Measurements from ENCODE around the gene RIT2.

The RIT2 gene

GRCh38 chr18:43081396-43081795 is 34.1 kb downstream of the RIT2 start:
- no peak for DNase-seq (ENCODE audit: low read depth in 2 of 2)

GRCh38 chr18:43080671-43081070 is 34.8 kb downstream of the RIT2 start:
- DNase-seq (ENCODE audit: low read depth in 2 of 2): no peak

- no peak for DNase-seq (ENCODE audit: low read depth in 2 of 2)
Observed at GRCh38 chr18:43079422-43079821, 36.1 kb downstream of the RIT2 start.

GRCh38 chr18:43078478-43079092 is 36.9 kb downstream of the RIT2 start:
- no peak for DNase-seq (ENCODE audit: low read depth in 2 of 2)

DNA sequence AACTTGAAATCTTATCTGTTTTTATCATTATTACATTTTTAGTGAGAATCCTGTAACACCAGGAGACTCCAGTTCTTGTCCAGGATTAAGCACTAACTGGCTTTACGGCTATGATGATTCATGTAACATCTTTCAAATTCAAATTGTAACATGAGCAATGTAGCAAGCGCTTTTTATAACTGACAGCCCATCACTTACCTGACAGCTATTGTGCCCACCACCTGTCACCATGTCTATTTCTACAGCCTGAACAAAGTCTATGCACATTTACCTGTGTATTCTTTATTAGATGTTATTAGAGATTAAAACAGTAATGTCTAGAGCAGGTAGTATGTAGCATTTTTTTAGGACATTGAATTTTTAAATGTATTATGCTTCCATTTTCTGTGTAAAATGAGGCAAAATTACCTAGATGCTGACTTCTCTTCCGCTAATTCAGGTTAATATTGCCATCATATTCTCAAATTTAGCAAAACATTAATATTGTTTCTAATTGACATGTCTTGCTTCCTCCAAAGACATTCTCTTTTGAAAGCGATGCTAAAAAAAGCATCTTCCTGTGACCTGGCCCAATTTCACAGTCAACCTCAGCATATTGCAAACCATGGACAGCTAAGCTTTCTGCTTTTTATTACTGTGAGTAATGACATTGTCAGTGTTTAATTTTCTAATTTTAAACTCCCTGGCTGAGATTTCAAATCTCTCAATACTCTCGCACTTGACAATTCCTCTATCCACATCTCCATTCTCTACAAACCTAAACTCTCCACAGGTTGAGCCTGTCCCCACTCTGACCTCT is 37.8 kb downstream of the RIT2 start:
- no peak for DNase-seq (ENCODE audit: low read depth in 2 of 2)

- DNase-seq (ENCODE audit: low read depth in 2 of 2): no peak
Observed at GRCh38 chr18:43073771-43074170, 41.7 kb downstream of the RIT2 start.

GRCh38 chr18:43068781-43069180 is 46.7 kb downstream of the RIT2 start:
- DNase-seq (ENCODE audit: low read depth in 2 of 2): no peak

- DNase-seq (ENCODE audit: low read depth in 2 of 2): no peak
Observed at GRCh38 chr18:43067570-43067969, 47.9 kb downstream of the RIT2 start.

DNA sequence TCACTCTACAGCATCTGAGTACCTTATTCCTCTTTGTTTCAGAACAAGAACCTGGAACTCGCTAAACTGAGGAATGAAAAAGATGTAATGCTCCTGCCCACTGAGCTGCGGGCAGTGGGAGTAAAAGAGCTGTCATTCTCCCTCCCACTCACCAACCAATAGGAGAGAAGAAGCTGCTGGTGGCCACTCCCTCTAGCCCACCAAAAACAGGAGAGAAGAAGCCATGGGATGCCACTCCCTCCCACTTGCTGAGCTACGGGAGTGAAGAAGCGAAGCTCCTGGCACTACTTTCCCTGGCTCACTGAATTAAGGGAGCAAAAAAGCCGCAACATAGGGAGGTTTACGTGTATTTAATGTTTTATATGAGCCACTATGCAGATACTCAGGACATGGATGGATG is 53.7 kb downstream of the RIT2 start:
- no peak for DNase-seq (ENCODE audit: low read depth in 2 of 2)

DNA sequence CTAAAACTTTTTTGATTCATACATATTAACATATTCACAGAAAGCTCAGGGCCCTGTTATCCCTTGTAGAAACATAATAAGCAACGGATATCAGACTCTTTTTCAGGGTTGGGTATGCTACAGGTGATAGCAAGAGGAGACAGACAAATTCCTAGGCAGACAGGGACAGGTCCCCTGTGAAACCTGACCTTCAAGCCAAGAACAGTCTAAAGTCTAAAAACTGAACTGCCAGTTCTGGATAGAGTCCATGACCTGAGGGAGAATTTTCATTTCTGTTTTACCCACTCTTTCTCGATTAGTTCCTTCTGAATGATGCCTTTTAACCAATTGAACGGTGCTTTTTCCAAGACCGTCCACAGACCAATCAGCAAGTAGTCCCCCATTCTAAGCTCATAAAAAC is 54.2 kb downstream of the RIT2 start:
- no peak for DNase-seq (ENCODE audit: low read depth in 2 of 2)

DNA sequence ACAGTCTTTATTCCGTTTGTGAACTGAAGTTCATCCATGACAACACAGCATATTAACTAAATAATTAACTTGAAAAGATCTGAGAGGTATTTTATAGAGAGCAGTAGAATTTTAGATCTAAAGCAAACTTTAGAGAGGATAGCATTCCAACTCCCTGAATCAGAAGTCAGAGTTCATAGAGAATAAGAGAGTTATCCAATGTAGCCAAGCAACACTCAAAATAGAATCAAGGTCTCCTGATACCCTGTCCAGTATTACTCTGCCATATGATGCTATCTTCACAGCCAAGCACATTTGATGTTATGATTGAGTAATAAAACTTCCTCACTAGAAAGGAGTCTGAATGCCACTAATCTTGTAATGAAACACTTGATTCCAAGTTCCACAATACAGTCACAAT is 55.5 kb downstream of the RIT2 start:
- no peak for DNase-seq (ENCODE audit: low read depth in 2 of 2)

DNA sequence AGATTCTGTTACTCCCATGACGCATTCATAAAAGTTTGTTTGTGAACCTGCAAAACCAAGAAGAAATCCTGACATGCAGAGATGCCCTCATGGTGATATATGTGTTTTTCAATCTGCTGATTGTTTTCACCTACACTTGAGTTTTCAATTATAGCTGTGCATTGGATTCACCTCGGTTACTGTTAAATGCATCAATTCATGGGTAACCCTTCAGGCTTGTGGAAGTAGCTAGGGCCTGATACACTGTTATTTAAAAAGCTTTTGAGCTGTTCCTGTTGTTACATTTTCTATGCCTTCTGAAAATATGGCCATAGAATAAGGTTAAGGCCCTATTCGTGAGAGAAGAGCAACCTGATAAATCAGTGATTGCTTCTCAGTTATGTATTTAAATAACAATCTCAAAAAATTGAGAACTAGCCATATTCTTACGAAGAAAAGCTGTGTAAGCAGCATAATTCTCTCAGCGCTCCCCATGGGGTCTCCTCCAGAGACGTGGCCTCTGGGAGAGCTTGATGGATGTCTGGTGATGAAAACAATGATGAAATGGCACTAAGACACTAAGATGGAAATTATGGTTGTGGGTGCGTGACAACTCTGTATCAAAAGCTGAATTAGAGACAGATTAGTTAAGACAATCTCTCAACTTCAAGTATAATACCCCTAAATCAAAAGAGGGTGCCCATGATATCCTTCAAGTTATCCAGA is 60.5 kb downstream of the RIT2 start:
- DNase-seq (ENCODE audit: low read depth in 2 of 2): no peak

DNA sequence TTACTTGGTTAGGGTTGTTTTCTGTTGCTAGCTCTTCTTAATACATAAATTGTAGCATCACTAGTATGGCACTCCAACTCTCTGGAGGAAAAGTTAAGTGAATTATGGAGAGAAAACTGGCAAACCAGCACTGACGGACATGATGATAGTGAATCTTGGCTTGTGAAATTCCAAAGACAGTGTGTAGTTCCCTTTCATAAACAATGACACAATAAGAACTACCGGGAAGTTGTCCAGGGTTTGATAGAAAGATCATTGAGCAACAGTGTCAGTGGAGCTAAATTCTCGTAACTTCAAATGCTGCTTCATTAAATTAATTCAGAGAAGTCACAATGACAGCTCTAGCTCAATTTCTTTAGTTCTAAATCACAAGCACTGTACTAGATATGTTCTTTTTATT is 66.5 kb downstream of the RIT2 start:
- DNase-seq (ENCODE audit: low read depth in 2 of 2): no peak

DNA sequence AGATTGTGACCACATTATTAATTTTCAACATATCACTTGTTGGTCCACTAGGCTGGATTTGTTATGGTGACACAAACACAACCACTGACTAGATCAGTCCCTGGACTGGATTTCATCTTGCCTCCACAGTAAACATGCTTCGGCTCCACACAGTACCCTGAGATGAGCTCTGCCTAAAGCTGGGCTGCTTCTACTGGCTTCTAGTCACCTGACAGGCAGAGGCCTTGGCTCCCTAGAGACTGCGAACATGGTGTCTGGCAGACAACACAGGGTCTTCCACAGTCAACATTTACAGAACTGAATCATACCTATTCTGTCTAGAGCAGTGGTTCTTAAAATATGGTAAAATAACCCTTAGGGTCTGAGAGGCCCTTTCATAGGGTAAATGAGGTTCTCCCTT is 69.2 kb downstream of the RIT2 start:
- no peak for DNase-seq (ENCODE audit: low read depth in 2 of 2)

DNA sequence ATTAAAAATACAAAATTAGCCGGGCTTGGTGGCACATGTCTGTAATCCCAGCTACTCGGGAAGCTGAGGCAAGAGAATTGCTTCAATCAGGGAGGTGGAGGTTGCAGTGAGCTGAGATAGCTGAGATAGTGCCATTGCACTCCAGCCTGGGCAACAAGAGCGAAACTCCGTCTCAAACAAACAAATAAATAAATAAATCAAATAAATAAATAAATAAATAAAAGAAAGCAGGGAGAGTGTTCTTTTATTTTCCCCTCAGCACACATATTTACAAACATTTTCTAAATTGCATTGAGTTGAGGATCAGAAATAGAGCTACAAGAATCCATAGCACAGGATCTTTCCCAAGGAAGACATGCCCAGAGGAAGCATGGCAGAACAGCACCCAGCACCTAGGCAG is 71.9 kb downstream of the RIT2 start:
- no peak for DNase-seq (ENCODE audit: low read depth in 2 of 2)

- DNase-seq (ENCODE audit: low read depth in 2 of 2): no peak
Observed at GRCh38 chr18:43040281-43040680, 75.2 kb downstream of the RIT2 start.

GRCh38 chr18:43034683-43035500 is 80.6 kb downstream of the RIT2 start:
- DNase-seq (ENCODE audit: low read depth in 2 of 2): no peak

- DNase-seq (ENCODE audit: low read depth in 2 of 2): no peak
Observed at GRCh38 chr18:43031169-43031568, 84.3 kb downstream of the RIT2 start.

DNA sequence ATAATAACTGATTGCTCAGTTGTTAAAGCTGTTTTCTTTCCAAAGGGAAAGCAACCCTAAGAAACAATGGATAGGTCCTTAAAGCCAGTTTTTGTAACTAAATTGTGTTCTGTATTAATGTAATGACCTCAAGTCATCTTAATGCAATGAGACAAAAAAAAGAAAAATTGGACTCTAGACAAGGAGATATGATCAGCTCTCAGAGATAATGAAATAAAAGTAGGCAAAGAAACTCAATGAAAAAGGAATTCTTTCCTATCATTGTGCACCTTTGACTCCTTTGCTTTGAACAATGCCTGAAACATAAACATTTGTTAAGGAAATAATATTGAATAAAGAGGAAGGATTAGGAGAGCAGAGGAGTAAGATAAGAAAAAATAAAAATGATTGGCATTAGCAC is 86.1 kb downstream of the RIT2 start:
- DNase-seq (ENCODE audit: low read depth in 2 of 2): no peak

DNA sequence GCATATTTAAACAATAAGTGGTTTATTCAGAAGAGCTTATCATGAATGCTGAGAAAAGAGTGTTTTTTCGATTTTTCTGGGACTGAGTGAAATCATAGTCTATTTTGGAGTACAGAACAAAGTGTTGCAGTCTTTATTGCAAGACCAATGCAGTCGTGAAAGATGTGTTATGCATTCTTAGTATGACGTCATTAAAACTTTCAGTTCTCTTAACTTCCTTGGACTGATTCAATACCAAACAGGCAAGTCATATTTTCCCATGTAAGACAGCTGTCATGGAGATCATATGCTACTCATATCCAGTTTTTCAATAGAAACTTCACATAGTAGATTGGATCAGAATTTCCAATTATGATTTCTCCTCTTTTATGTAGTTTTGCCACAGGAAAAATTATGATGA is 92.6 kb downstream of the RIT2 start:
- no peak for DNase-seq (ENCODE audit: low read depth in 2 of 2)

GRCh38 chr18:43017622-43018021 is 97.9 kb downstream of the RIT2 start:
- DNase-seq (ENCODE audit: low read depth in 2 of 2): no peak

GRCh38 chr18:43013486-43013885 is 102.0 kb downstream of the RIT2 start:
- no peak for DNase-seq (ENCODE audit: low read depth in 2 of 2)

All from stimulated activated CD4-positive, alpha-beta T cell treated with anti-CD3 and anti-CD28 coated beads, Interleukin-1b, Interleukin-23, amount 100 ng/mL, for 4 hours (primary cell).